AG09319 (cell line): ENCODE measurements around the gene KIRREL2.
"Not testable (repeated sequence)": the region's sequence is repeated elsewhere in the genome, so short reads cannot be mapped to it uniquely, and the experiment has no call there.

Source experiments
- DNase-seq: peaks from one replicate; pipeline ENCODE4 v3.0.0-alpha.2; 2010; ENCODE audit warnings: low read depth; ENCODE audit errors: extremely low read depth
- TF ChIP-seq, protein P1 (sequence below): IDR thresholded peaks from 2 replicates; pipeline ENCODE4 v1.5.1; 2011; ENCODE audit warnings: low read depth, mild to moderate bottlenecking, inconsistent platforms, low read length, moderate library complexity

The KIRREL2 gene

DNA sequence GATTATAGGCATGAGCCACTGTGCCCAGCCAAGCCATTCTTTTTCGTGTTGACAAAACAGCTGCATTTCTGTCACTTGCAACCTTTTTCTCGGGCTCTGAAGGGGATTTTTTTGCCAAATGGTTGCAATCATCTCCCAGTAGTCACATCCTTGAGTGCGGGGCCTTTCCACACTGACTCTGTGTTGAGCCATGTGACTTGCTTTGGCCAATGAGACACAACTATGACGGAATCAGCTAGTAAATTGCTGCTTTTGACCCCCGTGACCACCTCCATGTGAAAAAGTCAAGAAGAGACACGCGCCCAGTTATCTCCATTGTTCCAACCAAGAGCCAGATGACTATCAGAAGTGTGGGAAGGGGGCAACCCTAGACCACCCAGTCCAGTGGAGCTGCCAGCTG lies 22.7 kb upstream of the KIRREL2 start:
- TF ChIP-seq, protein P1, sequence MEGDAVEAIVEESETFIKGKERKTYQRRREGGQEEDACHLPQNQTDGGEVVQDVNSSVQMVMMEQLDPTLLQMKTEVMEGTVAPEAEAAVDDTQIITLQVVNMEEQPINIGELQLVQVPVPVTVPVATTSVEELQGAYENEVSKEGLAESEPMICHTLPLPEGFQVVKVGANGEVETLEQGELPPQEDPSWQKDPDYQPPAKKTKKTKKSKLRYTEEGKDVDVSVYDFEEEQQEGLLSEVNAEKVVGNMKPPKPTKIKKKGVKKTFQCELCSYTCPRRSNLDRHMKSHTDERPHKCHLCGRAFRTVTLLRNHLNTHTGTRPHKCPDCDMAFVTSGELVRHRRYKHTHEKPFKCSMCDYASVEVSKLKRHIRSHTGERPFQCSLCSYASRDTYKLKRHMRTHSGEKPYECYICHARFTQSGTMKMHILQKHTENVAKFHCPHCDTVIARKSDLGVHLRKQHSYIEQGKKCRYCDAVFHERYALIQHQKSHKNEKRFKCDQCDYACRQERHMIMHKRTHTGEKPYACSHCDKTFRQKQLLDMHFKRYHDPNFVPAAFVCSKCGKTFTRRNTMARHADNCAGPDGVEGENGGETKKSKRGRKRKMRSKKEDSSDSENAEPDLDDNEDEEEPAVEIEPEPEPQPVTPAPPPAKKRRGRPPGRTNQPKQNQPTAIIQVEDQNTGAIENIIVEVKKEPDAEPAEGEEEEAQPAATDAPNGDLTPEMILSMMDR: no peak
- no peak for DNase-seq

DNA sequence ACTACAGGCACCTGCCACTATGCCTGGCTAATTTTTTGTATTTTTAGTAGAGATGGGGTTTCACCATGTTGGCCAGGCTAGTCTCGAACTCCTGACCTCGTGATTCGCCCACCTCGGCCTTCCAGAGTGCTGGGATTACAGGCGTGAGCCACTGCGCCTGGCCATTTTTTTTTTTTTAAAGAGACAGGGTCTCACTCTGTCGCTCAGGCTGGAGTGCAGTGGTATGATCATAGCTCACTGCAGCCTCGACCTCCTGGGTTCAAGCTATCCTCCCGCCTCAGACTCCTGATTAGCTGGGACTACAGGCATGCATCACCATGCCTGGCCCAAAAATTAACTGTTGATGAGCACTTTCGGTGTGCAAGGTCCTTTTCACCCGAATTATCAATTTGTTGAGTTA lies 20.6 kb upstream of the KIRREL2 start:
- not testable (repeated sequence) for DNase-seq

DNA sequence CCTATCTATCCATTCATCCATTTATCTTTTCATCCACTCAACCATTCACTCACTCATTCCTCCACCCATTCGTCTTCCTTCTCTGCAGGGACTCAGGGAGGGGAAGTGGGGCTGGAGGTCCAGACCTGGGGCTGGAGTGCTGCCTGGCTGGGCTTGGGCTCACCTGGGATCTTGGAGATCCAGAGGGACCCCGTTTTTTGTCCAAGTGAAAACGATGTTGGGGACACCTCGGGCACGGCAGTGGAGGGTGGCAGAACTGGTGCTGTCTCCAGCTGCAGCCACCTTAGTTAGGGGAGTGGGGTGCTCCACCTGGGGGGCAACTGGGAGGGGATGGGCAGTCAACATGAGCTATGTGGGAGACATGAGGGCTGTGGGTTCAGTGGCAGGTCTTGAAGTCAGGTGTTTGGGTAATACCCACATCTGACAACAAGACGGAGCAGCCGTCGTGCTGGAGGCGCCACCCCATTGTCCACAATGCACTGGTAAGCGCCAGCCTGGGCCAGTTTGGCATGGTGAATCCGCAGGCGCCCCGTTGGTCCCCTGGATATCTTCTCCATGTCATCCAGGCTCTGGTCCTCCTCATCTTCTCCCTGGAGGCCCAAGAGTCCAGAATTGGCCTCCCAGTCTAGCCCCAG lies 14.6 kb upstream of the KIRREL2 start:
- DNase-seq: no peak
- TF ChIP-seq, protein P1: no peak

GRCh38 chr19:35842666-35843272 lies 13.9 kb upstream of the KIRREL2 start:
- TF ChIP-seq, protein P1: no peak
- DNase-seq: no peak

DNA sequence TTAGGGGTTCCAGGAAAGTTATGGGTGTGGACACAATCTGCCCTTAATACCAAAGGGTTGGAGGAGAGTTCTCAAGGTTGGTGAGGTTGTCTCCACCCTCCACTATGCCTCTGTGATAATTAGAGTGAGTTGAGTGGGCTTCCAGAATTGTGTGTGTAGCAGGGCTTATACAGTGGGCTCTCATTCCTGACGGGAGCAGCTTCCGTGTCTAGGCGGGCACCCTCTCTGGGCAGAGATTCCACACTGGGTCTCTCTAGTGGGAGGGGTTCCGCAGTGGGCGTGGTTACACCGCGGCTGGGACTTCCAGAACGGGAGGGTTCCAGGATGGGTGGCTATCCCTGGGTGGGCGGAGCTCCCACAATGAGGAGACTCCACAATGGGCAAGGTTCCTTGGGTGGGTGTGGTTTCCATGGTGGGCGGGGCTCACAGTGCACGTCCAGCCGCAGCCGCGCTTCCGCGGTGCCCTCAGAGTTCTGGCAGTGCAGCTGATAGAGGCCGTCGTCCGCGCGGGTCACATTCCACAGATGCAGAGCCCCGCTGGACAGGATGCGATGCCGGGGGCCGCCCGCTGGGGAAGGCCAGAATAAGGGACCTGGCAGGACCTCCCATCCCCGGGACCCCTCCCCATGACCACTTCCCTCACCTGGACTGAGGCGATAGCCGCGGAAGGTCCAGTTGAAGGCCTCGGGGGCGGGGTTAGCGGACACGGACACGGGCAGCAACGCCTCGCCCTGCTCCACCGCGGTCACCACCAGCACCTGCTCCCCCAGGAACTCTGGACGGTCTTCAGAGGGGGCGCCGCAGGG lies 12.8 kb upstream of the KIRREL2 start:
- no peak for DNase-seq
- TF ChIP-seq, protein P1: no peak

- TF ChIP-seq, protein P1: no peak
- DNase-seq: no peak
These were observed 12.1 kb upstream of the KIRREL2 start for GRCh38 chr19:35844482-35845214.

GRCh38 chr19:35845215-35846037 lies 11.3 kb upstream of the KIRREL2 start:
- DNase-seq: no peak
- TF ChIP-seq, protein P1: no peak
